Kidney epithelial cell (primary cell): Measurements from ENCODE around the gene PCDHGA1. TPM values are rescaled to one million over a fixed set of nuclear protein-coding genes. Genes with fewer than 3 reads are reported as not detected.

Experiments
- DNase-seq: peaks from one replicate; pipeline ENCODE4 v3.0.0-alpha.2; 2010; ENCODE audit warnings: low read depth
- H3K27me3 ChIP-seq: 2 replicates; pipeline ENCODE4 v1.6.0; 2011; ENCODE audit warnings: low read length; ENCODE audit not compliant: control insufficient read depth, insufficient read depth
- H3K36me3 ChIP-seq: 2 replicates; pipeline ENCODE4 v1.5.1; 2011; ENCODE audit warnings: low read length; ENCODE audit not compliant: control insufficient read depth, insufficient read depth
- H3K4me3 ChIP-seq: 2 replicates; pipeline ENCODE4 v1.5.1; 2011; ENCODE audit warnings: low read depth, mild to moderate bottlenecking, control low read depth, low read length
- CTCF ChIP-seq: IDR thresholded peaks from 2 replicates; pipeline ENCODE4 v1.5.1; 2011; ENCODE audit warnings: mild to moderate bottlenecking, moderate library complexity, low read length, control low read depth, inconsistent platforms; ENCODE audit not compliant: insufficient read depth, poor library complexity, severe bottlenecking
- total RNA-seq: library from RNA; depleted of rRNA; stranded (reverse); fragments of >200 nt; gene quantifications from 2 replicates; pipeline ENCODE4 v1.2.3, GENCODE V29; 2015

The PCDHGA1 gene
- total RNA-seq, 1 donor from 2014 or later = 0.67 TPM

GRCh38 chr5:141524604-141525597 lies 194.6 kb downstream of the PCDHGA1 start:
- Histone ChIP-seq H3K27me3 (no peaks in the 10 kb centered on the region), H3K4me3 (no peak overlapping the region), H3K36me3 (no peaks in the 10 kb centered on the region)
- DNase-seq = peak; percentile 81
- TF ChIP-seq CTCF = peak; percentile 100

GRCh38 chr5:141525653-141526052 lies 195.3 kb downstream of the PCDHGA1 start:
- Histone ChIP-seq H3K4me3 (no peak overlapping the region), H3K27me3 (no peaks in the 10 kb centered on the region), H3K36me3 (no peaks in the 10 kb centered on the region)
- TF ChIP-seq CTCF = no peak
- DNase-seq = no peak

DNA sequence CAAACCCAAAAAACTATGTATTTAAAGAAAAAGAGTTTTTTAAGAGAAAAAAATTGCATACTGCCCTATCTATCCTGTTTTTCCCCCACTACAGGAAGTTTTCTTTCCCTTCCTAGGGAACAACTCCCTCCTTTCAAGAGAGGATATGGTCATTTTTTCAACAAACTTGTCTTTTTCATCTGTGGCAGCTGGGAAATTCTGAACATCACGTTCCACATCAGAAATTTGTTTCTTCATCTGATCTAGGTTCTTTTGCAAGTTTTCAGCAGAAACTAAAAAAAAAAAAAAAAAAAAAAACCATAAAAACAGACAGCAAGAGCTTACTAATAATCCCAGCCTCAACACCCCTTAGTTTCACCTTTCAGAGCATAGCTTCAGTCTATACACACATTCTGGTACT lies 197.1 kb downstream of the PCDHGA1 start:
- TF ChIP-seq CTCF = no peak
- no peaks in the 10 kb centered on the region for H3K36me3 ChIP-seq
- no peak overlapping the region for H3K4me3 ChIP-seq
- DNase-seq = no peak
- H3K27me3 ChIP-seq = no peaks in the 10 kb centered on the region

GRCh38 chr5:141528291-141528984 lies 198.1 kb downstream of the PCDHGA1 start:
- Histone ChIP-seq H3K27me3 (no peaks in the 10 kb centered on the region), H3K4me3 (no peak overlapping the region), H3K36me3 (no peaks in the 10 kb centered on the region)
- no peak for TF ChIP-seq CTCF
- no peak for DNase-seq

- H3K27me3 ChIP-seq = no peaks in the 10 kb centered on the region
- H3K4me3 ChIP-seq = no peak overlapping the region
- TF ChIP-seq CTCF = no peak
- no peaks in the 10 kb centered on the region for H3K36me3 ChIP-seq
- no peak for DNase-seq
Observed at GRCh38 chr5:141529002-141529401, 198.7 kb downstream of the PCDHGA1 start.
